HepG2 (cell line): ENCODE results near the gene SPIB. TPM values are rescaled to one million over a fixed set of nuclear protein-coding genes. Genes with fewer than 3 reads are reported as not detected.

Experiments used
- ATAC-seq: fragments of 200-7000 bp; cut with Tn5 transposase; 3 replicates; pipeline ENCODE4 v1.9.1; 2020; ENCODE audit warnings: mild to moderate bottlenecking, moderate library complexity
- BruUV-seq: library from RNA; stranded (reverse); fragments of 400-500 nt; replicated peaks from 2 replicates; lab custom pipeline; 2021; lab: Mats Ljungman, UMichigan
- CTCF ChIA-PET: fragments of 300-600 bp; formaldehyde crosslinking; extraction: SDS; loops from one replicate; lab custom pipeline; 2021; ENCODE audit warnings: low total read pairs, inconsistent platforms, low intra/inter-chr PET ratio; lab: Yijun Ruan, JAX
- POLR2A ChIA-PET: fragments of 350-600 bp; sonication (Branson Sonifier 250); formaldehyde crosslinking; loops from one replicate; lab custom pipeline; 2020; ENCODE audit warnings: antibody characterized with exemption, inconsistent platforms; lab: Yijun Ruan, JAX
- DNase-seq: peaks from one replicate; pipeline ENCODE4 v3.0.0-alpha.2; 2015; ENCODE audit warnings: low spot score
- FAIRE-seq: peaks from 3 replicates; lab custom pipeline; 2011; peaks lifted over from hg19 to GRCh38; lab: Jason Lieb, UNC
- H2AFZ ChIP-seq: one replicate; pipeline ENCODE4 v1.6.1; 2011; ENCODE audit warnings: low read length, inconsistent platforms
- H3K27ac ChIP-seq: fragments of 300-600 bp; 3 replicates; pipeline ENCODE4 v1.8.0; 2011; ENCODE audit warnings: mixed run types, mild to moderate bottlenecking, mixed read lengths, low read length, inconsistent platforms; ENCODE audit not compliant: insufficient read depth; ENCODE audit errors: extremely low read length
- H3K27me3 ChIP-seq, 2 experiments: fragments of 200-600 bp in 1 of 2; 2 replicates in 1 of 2; 3 replicates in 1 of 2; pipeline versions ENCODE4 v1.6.0 to v1.8.0; 2011; ENCODE audit warnings: low read length in 2 of 2, mild to moderate bottlenecking in 2 of 2, moderate library complexity in 2 of 2, inconsistent platforms in 1 of 2; ENCODE audit not compliant: insufficient read depth in 2 of 2, control insufficient read depth in 1 of 2
- H3K36me3 ChIP-seq, 2 experiments: fragments of 200-600 bp in 1 of 2; replicated peaks in 1 of 2; 2 replicates in 1 of 2; 3 replicates in 1 of 2; pipeline versions ENCODE4 v1.5.1 to v1.8.0; 2011; ENCODE audit warnings: low read length in 2 of 2, inconsistent platforms in 1 of 2; ENCODE audit not compliant: insufficient read depth in 2 of 2, control insufficient read depth in 1 of 2
- H3K4me1 ChIP-seq: 2 replicates; pipeline ENCODE4 v1.5.1; 2012; ENCODE audit warnings: low read length, inconsistent platforms; ENCODE audit not compliant: insufficient read depth
- H3K4me2 ChIP-seq: 2 replicates; pipeline ENCODE4 v1.6.0; 2011; ENCODE audit warnings: low read depth, low read length, inconsistent platforms
- H3K4me3 ChIP-seq, 3 experiments: fragments of 200-600 bp in 1 of 3; sonication (generic), shearing (Covaris generic) in 1 of 3; replicated peaks in 1 of 3; 2 replicates each; pipeline ENCODE4 v1.5.1; 2011 to 2016; ENCODE audit warnings: low read length in 3 of 3, inconsistent platforms in 2 of 3, low read depth in 2 of 3, mild to moderate bottlenecking in 2 of 3, control low read depth in 1 of 3, mixed read lengths in 1 of 3; ENCODE audit not compliant: insufficient read depth in 1 of 3
- H3K79me2 ChIP-seq: one replicate; pipeline ENCODE4 v1.6.1; 2011; ENCODE audit warnings: low read length, inconsistent platforms; ENCODE audit not compliant: insufficient read depth
- H3K9ac ChIP-seq: 2 replicates; pipeline ENCODE4 v1.6.0; 2011; ENCODE audit warnings: mild to moderate bottlenecking, low read depth, low read length, inconsistent platforms; ENCODE audit not compliant: insufficient read depth
- H3K9me3 ChIP-seq: 2 replicates; pipeline ENCODE4 v1.5.1; 2012; ENCODE audit warnings: mild to moderate bottlenecking, low read length
- H4K20me1 ChIP-seq: 2 replicates; pipeline ENCODE4 v1.6.0; 2011; ENCODE audit warnings: inconsistent platforms, mild to moderate bottlenecking, low read length, moderate library complexity; ENCODE audit not compliant: insufficient read depth
- ATF5 ChIP-seq: sonication (generic); formaldehyde crosslinking; IDR thresholded peaks from 2 replicates; pipeline ENCODE4 v1.4.0; 2020; ENCODE audit warnings: mild to moderate bottlenecking, low read depth, missing genetic modification reagents
- HNRNPK ChIP-seq: fragments of 200-400 bp; formaldehyde crosslinking; IDR thresholded peaks from 2 replicates; pipeline ENCODE4 v1.6.1; 2018; ENCODE audit warnings: low read length, low read depth, moderate library complexity, mild to moderate bottlenecking; ENCODE audit not compliant: poor library complexity, severe bottlenecking
- PCBP2 ChIP-seq: fragments of 200-400 bp; formaldehyde crosslinking; optimal IDR thresholded peaks from 2 replicates; pipeline ENCODE3; 2018; ENCODE audit warnings: low read length, low read depth; ENCODE audit not compliant: poor library complexity, severe bottlenecking
- ZKSCAN5 ChIP-seq: sonication (generic); formaldehyde crosslinking; IDR thresholded peaks from 2 replicates; pipeline ENCODE4 v1.5.1; 2020; ENCODE audit warnings: mild to moderate bottlenecking, missing genetic modification reagents
- ZNF589 ChIP-seq: sonication (generic); formaldehyde crosslinking; conservative IDR thresholded peaks from 2 replicates; pipeline ENCODE4 v1.8.0; 2022; ENCODE audit warnings: mild to moderate bottlenecking, moderate library complexity, missing genetic modification reagents
- WGBS: methylation state at CpG from one replicate; pipeline ENCODE4 v1.1.6; 2017; ENCODE audit warnings: low lambda C conversion rate; 5-methylcytosine and 5-hydroxymethylcytosine counted together
- in situ Hi-C: cut with HindIII; loops from 2 replicates; pipeline ENCODE4 v1.10.0; 2017; ENCODE audit warnings: low pct_unique_long_range_greater_than_20kb; ENCODE audit not compliant: extremely low pct_ligation_motif_present
- intact Hi-C: fragments of 100-400 bp; cut with micrococcal nuclease; formaldehyde crosslinking; loops from one replicate; pipeline ENCODE4 v1.10.0; 2022; ENCODE audit not compliant: unreplicated experiment
- polyA plus RNA-seq, 8 experiments: library from polyadenylated mRNA; depleted of rRNA in 3 of 8; stranded (reverse) in 7 of 8; unstranded in 1 of 8; fragments of >200 nt; fragmentation: Illumina TruSeq in 4 of 8; extraction: Trizol in 4 of 8; gene quantifications; 2 replicates each; pipeline versions ENCODE4 v1.2.1 to v1.2.3, GENCODE V29; 2011 to 2016; ENCODE audit warnings: low read depth in 4 of 8, missing spikeins in 1 of 8, mixed read lengths in 1 of 8; ENCODE audit not compliant: insufficient read depth in 1 of 8
- total RNA-seq, 5 experiments: library from RNA; depleted of rRNA; stranded (reverse); fragments of >200 nt; fragmentation: Illumina TruSeq; extraction: Trizol; gene quantifications; 2 replicates each; pipeline ENCODE4 v1.2.3, GENCODE V29; 2016; ENCODE audit warnings: low read depth in 1 of 5

The SPIB gene
- total and polyA plus RNA-seq, 2 of the 13 experiments (the other 11 are each of a cell fraction or from before 2014, with no cell fraction given), result 0.04 TPM; not detected in 1

DNA sequence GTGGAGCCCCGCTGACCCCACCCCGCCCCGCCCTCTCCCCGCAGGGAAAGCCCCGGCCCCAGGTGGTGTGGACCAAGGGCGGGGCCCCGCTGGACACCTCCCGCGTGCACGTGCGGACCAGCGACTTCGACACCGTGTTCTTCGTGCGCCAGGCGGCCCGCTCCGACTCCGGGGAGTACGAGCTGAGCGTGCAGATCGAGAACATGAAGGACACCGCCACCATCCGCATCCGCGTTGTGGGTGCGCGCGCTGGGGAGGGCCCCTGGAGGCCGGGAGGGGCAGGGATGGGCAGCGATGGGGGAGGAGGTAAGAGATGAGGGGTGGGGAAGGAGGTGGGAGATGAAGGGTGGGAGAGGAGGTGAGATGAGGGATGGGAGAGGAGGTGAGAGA, 40.3 kb downstream of the SPIB start:
- in situ Hi-C loops (no loop called here), intact Hi-C loops (no loop called here)
- WGBS, result 53% methylated on average over 29 of the region's 32 CpGs
- no peaks in the 10 kb centered on the region for H4K20me1 ChIP-seq
- DNase-seq (no peak), FAIRE-seq (no peak), ATAC-seq (no peak)
- H3K79me2 ChIP-seq, result no peaks in the 10 kb centered on the region
- H3K27me3 ChIP-seq, result peaks cover 0 to 7% of the 10 kb centered on the region in 2 experiments; a peak in 2 of 5 replicates
- no peaks in the 10 kb centered on the region for H3K9me3 ChIP-seq
- CTCF ChIA-PET, result interaction anchor here (3.4 kb wide), 1 partner anchor 90 kb away, joined by 16 read pairs; no protein-coding TSS in a partner anchor
- peaks cover 24% of the 10 kb centered on the region for H3K4me1 ChIP-seq
- H3K9ac ChIP-seq, result no peak overlapping the region
- no TSS peak for BruUV-seq
- H2AFZ ChIP-seq, result no peak overlapping the region
- POLR2A ChIA-PET, result no interaction called here
- H3K4me3 ChIP-seq, result no peak overlapping the region
- no peak overlapping the region for H3K4me2 ChIP-seq
- no peak overlapping the region for H3K27ac ChIP-seq
- peak; percentile 78 for TF ChIP-seq HNRNPK
- no peak for TF ChIP-seq ATF5
- TF ChIP-seq, all 625 proteins: peak for 1
- no peaks in the 10 kb centered on the region for H3K36me3 ChIP-seq

GRCh38 chr19:50459638-50460037, 40.9 kb downstream of the SPIB start:
- POLR2A ChIA-PET, result no interaction called here
- H3K4me3 ChIP-seq, result no peak overlapping the region
- 5% methylated on average over 1 of the region's 1 CpG for WGBS

More at GRCh38 chr19:50459638-50460037, 40.9 kb downstream of the SPIB start:
- CTCF ChIA-PET, result interaction anchor here (3.4 kb wide), 1 partner anchor 91 kb away, joined by 16 read pairs; no protein-coding TSS in a partner anchor
- ATAC-seq (no peak), FAIRE-seq (no peak), DNase-seq (no peak)
- no peaks in the 10 kb centered on the region for H3K79me2 ChIP-seq
- no peaks in the 10 kb centered on the region for H3K9me3 ChIP-seq
- H3K4me2 ChIP-seq, result no peak overlapping the region
- H2AFZ ChIP-seq, result no peak overlapping the region
- peaks cover 0 to 7% of the 10 kb centered on the region in 2 experiments; a peak in 2 of 5 replicates for H3K27me3 ChIP-seq
- H3K4me1 ChIP-seq, result peaks cover 30% of the 10 kb centered on the region
- peak; percentile 55 for TF ChIP-seq PCBP2
- TF ChIP-seq ZKSCAN5, result 0 out of 2 replicates have a peak, but pooled peaks have one; percentile 24
- no peak for TF ChIP-seq ZNF589 (CRISPR knock-in tag)
- in situ Hi-C loops, result loop anchor here (10.0 kb wide), 1 partner anchor 85 kb away; the partner anchor contains the start of gene NR1H2
- intact Hi-C loops, result loop anchor here (1.0 kb wide), 1 partner anchor 91 kb away; no protein-coding TSS in a partner anchor
- no peaks in the 10 kb centered on the region for H3K36me3 ChIP-seq
- BruUV-seq, result no TSS peak
- no peak overlapping the region for H3K27ac ChIP-seq
- H4K20me1 ChIP-seq, result no peaks in the 10 kb centered on the region
- H3K9ac ChIP-seq, result no peak overlapping the region
